Measurements from ENCODE around the gene RBBP8. TPM values are rescaled to one million over a fixed set of nuclear protein-coding genes. Genes with fewer than 3 reads are reported as not detected.

The RBBP8 gene
- total and polyA plus RNA-seq, 10 of the 15 experiments (the other 5 are each of a cell fraction or from before 2014, with no cell fraction given), result 46.2 to 82.3 (median 68.7) TPM

- TF ChIP-seq RELB (IDR thresholded peaks at IDR 0.05; ENCODE audit: low read depth), result no peak
- no peak for TF ChIP-seq SIN3A (IDR thresholded peaks at IDR 0.05; ENCODE audit: low read depth, low read length)
- TF ChIP-seq MTA3 (IDR thresholded peaks at IDR 0.05; ENCODE audit: borderline replicate concordance, low read length), result no peak
- TF ChIP-seq MYC (IDR thresholded peaks at IDR 0.05; ENCODE audit: insufficient read depth, insufficient read length, insufficient replicate concordance, low read length, severe bottlenecking), result no peak
- TF ChIP-seq BRCA1 (IDR thresholded peaks at IDR 0.05; ENCODE audit: low read depth, low read length), result no peak
- no peak for TF ChIP-seq YY1 (IDR thresholded peaks at IDR 0.05; ENCODE audit: low read depth, low read length)
- TF ChIP-seq POLR2A (IDR thresholded peaks at IDR 0.05; ENCODE audit: low read depth, low read length), result no peak
Measured at GRCh38 chr18:23059541-23060465, 126.7 kb downstream of the RBBP8 start (continued).

DNA sequence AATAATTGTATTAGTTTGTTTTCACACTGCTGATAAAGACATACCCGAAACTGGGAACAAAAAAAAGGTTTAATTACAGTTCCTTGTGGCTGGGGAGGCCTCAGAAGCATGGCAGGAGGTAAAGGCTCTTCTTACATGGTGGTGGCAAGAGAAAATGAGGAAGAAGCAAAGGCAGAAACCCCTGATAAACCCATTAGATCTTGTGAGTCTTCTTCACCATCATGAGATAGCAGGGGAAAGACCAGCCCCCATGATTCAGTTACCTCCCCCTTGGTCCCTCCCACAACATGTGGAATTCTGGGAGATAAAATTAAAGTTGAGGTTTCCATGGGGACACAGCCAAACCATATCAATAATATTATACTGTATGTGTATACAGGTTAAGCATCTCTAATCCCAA, 128.9 kb downstream of the RBBP8 start:
- 0% methylated on average over 1 of the region's 1 CpG for WGBS (ENCODE audit: insufficient coverage, insufficient replicate concordance, low lambda C conversion rate, missing lambda C conversion rate)
- H3K27ac ChIP-seq (ENCODE audit: control insufficient read depth, insufficient read depth), result no peak overlapping the region
- no peaks in the 10 kb centered on the region for H3K4me1 ChIP-seq (ENCODE audit: control insufficient read depth, insufficient read depth, low read length)
- H4K20me1 ChIP-seq (ENCODE audit: control insufficient read depth, insufficient read depth), result no peaks in the 10 kb centered on the region
- no peak overlapping the region for H3K9ac ChIP-seq (ENCODE audit: control insufficient read depth, insufficient read depth, low read length)
- H3K79me2 ChIP-seq (ENCODE audit: control insufficient read depth, insufficient read depth, low read length), result no peaks in the 10 kb centered on the region
- no peak for ATAC-seq
- no peak for FAIRE-seq
- H3K9me3 ChIP-seq (replicated peaks; ENCODE audit: control insufficient read depth, insufficient read depth, low read length), result no peaks in the 10 kb centered on the region; the same call in 2 of the 3 replicates
- no peak overlapping the region for H3K4me2 ChIP-seq (ENCODE audit: control insufficient read depth, insufficient read depth)
- DNase-seq (ENCODE audit: low read depth, low spot score), result no peak
- SMC1A ChIA-PET (ENCODE audit: uncharacterized antibody, unreplicated experiment), result no interaction called here
- H3K36me3 ChIP-seq (ENCODE audit: control insufficient read depth in 2 of 2, insufficient read depth in 2 of 2, low read length in 1 of 2), result no peaks in the 10 kb centered on the region
- H2AFZ ChIP-seq (ENCODE audit: control insufficient read depth, low read depth, low read length), result no peak overlapping the region
- in situ Hi-C loops (cut with MboI) (no loop called here), intact Hi-C loops (cut with micrococcal nuclease; ENCODE audit: unreplicated experiment) (no loop called here)
- no peak overlapping the region for H3K4me3 ChIP-seq
- BruUV-seq (replicated peaks), result no TSS peak
- TF ChIP-seq CEBPZ (IDR thresholded peaks at IDR 0.05; ENCODE audit: low read depth, low read length), result no peak
- TF ChIP-seq CBX3 (IDR thresholded peaks at IDR 0.05; ENCODE audit: borderline replicate concordance, low read depth), result no peak
- CTCF ChIA-PET, result no interaction called here
- RAD21 ChIA-PET (ENCODE audit: unreplicated experiment), result no interaction called here
- POLR2A ChIA-PET, result no interaction called here
- H3K27me3 ChIP-seq (replicated peaks in 1 of 2; ENCODE audit: control insufficient read depth in 2 of 2, insufficient read depth in 2 of 2, low read length in 1 of 2), result 0 out of 4 replicates have a peak, but pooled peaks cover 0 to 1% of the 10 kb centered on the region in 2 experiments
